Measurements from ENCODE around the gene CNST. TPM values are rescaled to one million over a fixed set of nuclear protein-coding genes. Genes with fewer than 3 reads are reported as not detected.
"Not testable (repeated sequence)": the region's sequence is repeated elsewhere in the genome, so short reads cannot be mapped to it uniquely, and the experiment has no call there.

CNST gene
- polyA plus RNA-seq, 1 donor (not counting 4 experiments of a cell fraction or from before 2014, with no cell fraction given): 9.8 TPM

- Histone ChIP-seq H3K9me1 (ENCODE audit: control insufficient read depth, extremely low read depth, insufficient read depth, low read length) (no peaks in the 10 kb centered on the region), H3K9ac (ENCODE audit: control insufficient read depth, extremely low read depth, insufficient read depth, low read length) (no peak overlapping the region), H2AFZ (ENCODE audit: control insufficient read depth, low read length) (no peak overlapping the region), H3K79me2 (ENCODE audit: control insufficient read depth, insufficient read depth, low read length) (peaks cover 39% of the 10 kb centered on the region), H4K20me1 (ENCODE audit: control insufficient read depth, extremely low read depth, insufficient read depth, low read length) (no peaks in the 10 kb centered on the region), H3K4me1 (ENCODE audit: control insufficient read depth, extremely low read depth, insufficient read depth, low read length) (no peaks in the 10 kb centered on the region), H3K27ac (ENCODE audit: control insufficient read depth, insufficient read depth, low read length) (no peak overlapping the region), H3K4me2 (ENCODE audit: control insufficient read depth, extremely low read depth, insufficient read depth, low read depth, low read length) (no peak overlapping the region), H3K9me3 (ENCODE audit: control insufficient read depth, low read depth, low read length) (no peaks in the 10 kb centered on the region), H3K27me3 (ENCODE audit: control insufficient read depth, extremely low read depth, insufficient read depth, low read length) (no peaks in the 10 kb centered on the region), H3K4me3 (ENCODE audit: control insufficient read depth in 2 of 3, extremely low read depth in 1 of 3, insufficient read depth in 2 of 3, low read depth in 1 of 3, low read length in 3 of 3) (no peak overlapping the region), H3K36me3 (ENCODE audit: control insufficient read depth in 2 of 2, extremely low read depth in 1 of 2, insufficient read depth in 2 of 2, low read length in 2 of 2) (peaks cover 11 to 25% of the 10 kb centered on the region in 2 experiments)
- no peak for TF ChIP-seq EZH2 (IDR thresholded peaks at IDR 0.05; ENCODE audit: low read length)
- TF ChIP-seq CTCF (optimal IDR thresholded peaks at IDR 0.05 in 1 of 3, IDR thresholded peaks at IDR 0.05 in 1 of 3, conservative IDR thresholded peaks at IDR 0.05 in 1 of 3; ENCODE audit: extremely low read depth in 1 of 3, insufficient read depth in 2 of 3, low read length in 3 of 3): no peak
- dilution Hi-C loops (cut with MboI; ENCODE audit: extremely low pct_ligation_motif_present, low sequenced_read_pairs): no loop called here
- DNase-seq (ENCODE audit: low read depth, low spot score) (no peak), FAIRE-seq (no peak)
Measured at GRCh38 chr1:246558041-246558440, 8.2 kb upstream of the CNST start.

- Histone ChIP-seq H3K9me3 (ENCODE audit: control insufficient read depth, low read depth, low read length) (no peaks in the 10 kb centered on the region), H3K27me3 (ENCODE audit: control insufficient read depth, extremely low read depth, insufficient read depth, low read length) (no peaks in the 10 kb centered on the region), H3K4me1 (ENCODE audit: control insufficient read depth, extremely low read depth, insufficient read depth, low read length) (no peaks in the 10 kb centered on the region), H3K79me2 (ENCODE audit: control insufficient read depth, insufficient read depth, low read length) (peaks cover 45% of the 10 kb centered on the region), H3K36me3 (ENCODE audit: control insufficient read depth in 2 of 2, extremely low read depth in 1 of 2, insufficient read depth in 2 of 2, low read length in 2 of 2) (peaks cover 11 to 20% of the 10 kb centered on the region in 2 experiments), H3K9me1 (ENCODE audit: control insufficient read depth, extremely low read depth, insufficient read depth, low read length) (no peaks in the 10 kb centered on the region), H4K20me1 (ENCODE audit: control insufficient read depth, extremely low read depth, insufficient read depth, low read length) (no peaks in the 10 kb centered on the region), H3K4me3 (ENCODE audit: control insufficient read depth in 2 of 3, extremely low read depth in 1 of 3, insufficient read depth in 2 of 3, low read depth in 1 of 3, low read length in 3 of 3) (no peak overlapping the region), H3K27ac (ENCODE audit: control insufficient read depth, insufficient read depth, low read length) (no peak overlapping the region), H2AFZ (ENCODE audit: control insufficient read depth, low read length) (no peak overlapping the region), H3K9ac (ENCODE audit: control insufficient read depth, extremely low read depth, insufficient read depth, low read length) (no peak overlapping the region), H3K4me2 (ENCODE audit: control insufficient read depth, extremely low read depth, insufficient read depth, low read depth, low read length) (no peak overlapping the region)
- no peak for FAIRE-seq
- no peak for TF ChIP-seq CTCF (optimal IDR thresholded peaks at IDR 0.05 in 1 of 3, IDR thresholded peaks at IDR 0.05 in 1 of 3, conservative IDR thresholded peaks at IDR 0.05 in 1 of 3; ENCODE audit: extremely low read depth in 1 of 3, insufficient read depth in 2 of 3, low read length in 3 of 3)
- TF ChIP-seq EZH2 (IDR thresholded peaks at IDR 0.05; ENCODE audit: low read length): no peak
- dilution Hi-C loops (cut with MboI; ENCODE audit: extremely low pct_ligation_motif_present, low sequenced_read_pairs): no loop called here
- no peak for DNase-seq (ENCODE audit: low read depth, low spot score)
Measured at GRCh38 chr1:246559310-246559709, 6.9 kb upstream of the CNST start.

GRCh38 chr1:246560833-246561232 is 5.4 kb upstream of the CNST start:
- dilution Hi-C loops (cut with MboI; ENCODE audit: extremely low pct_ligation_motif_present, low sequenced_read_pairs); DNase-seq (ENCODE audit: low read depth, low spot score); H3K4me1 ChIP-seq (ENCODE audit: control insufficient read depth, extremely low read depth, insufficient read depth, low read length); H3K9me3 ChIP-seq (ENCODE audit: control insufficient read depth, low read depth, low read length); H3K4me3 ChIP-seq (ENCODE audit: control insufficient read depth in 2 of 3, extremely low read depth in 1 of 3, insufficient read depth in 2 of 3, low read depth in 1 of 3, low read length in 3 of 3); H3K9me1 ChIP-seq (ENCODE audit: control insufficient read depth, extremely low read depth, insufficient read depth, low read length); H3K27ac ChIP-seq (ENCODE audit: control insufficient read depth, insufficient read depth, low read length); H3K9ac ChIP-seq (ENCODE audit: control insufficient read depth, extremely low read depth, insufficient read depth, low read length); H4K20me1 ChIP-seq (ENCODE audit: control insufficient read depth, extremely low read depth, insufficient read depth, low read length); H3K27me3 ChIP-seq (ENCODE audit: control insufficient read depth, extremely low read depth, insufficient read depth, low read length); FAIRE-seq; H3K4me2 ChIP-seq (ENCODE audit: control insufficient read depth, extremely low read depth, insufficient read depth, low read depth, low read length); H2AFZ ChIP-seq (ENCODE audit: control insufficient read depth, low read length): not testable (repeated sequence)
- Histone ChIP-seq H3K79me2 (ENCODE audit: control insufficient read depth, insufficient read depth, low read length) (peaks cover 58% of the 10 kb centered on the region), H3K36me3 (ENCODE audit: control insufficient read depth in 2 of 2, extremely low read depth in 1 of 2, insufficient read depth in 2 of 2, low read length in 2 of 2) (peaks cover 8 to 19% of the 10 kb centered on the region in 2 experiments)
